Measurements from ENCODE around the gene CDH23.

CDH23 gene

GRCh38 chr10:71429929-71430328 lies 33.2 kb downstream of the CDH23 start:
- H4K20me1 ChIP-seq (ENCODE audit: control insufficient read depth, insufficient read depth, low read depth, low read length), result no peaks in the 10 kb centered on the region
- H3K4me3 ChIP-seq (ENCODE audit: low read length), result no peak overlapping the region
- no peaks in the 10 kb centered on the region for H3K79me2 ChIP-seq (ENCODE audit: control insufficient read depth, low read length)
- H3K27me3 ChIP-seq (ENCODE audit: control insufficient read depth, low read length), result no peaks in the 10 kb centered on the region
- no peaks in the 10 kb centered on the region for H3K9me3 ChIP-seq (ENCODE audit: control insufficient read depth, insufficient read depth, low read length)
- H3K9me2 ChIP-seq (replicated peaks; ENCODE audit: control insufficient read depth, low read length), result no peaks in the 10 kb centered on the region
- H3K4me2 ChIP-seq (ENCODE audit: low read length), result no peak overlapping the region
- H3K36me3 ChIP-seq (ENCODE audit: control insufficient read depth, low read length), result no peaks in the 10 kb centered on the region
- TF ChIP-seq CTCF (IDR thresholded peaks at IDR 0.05; ENCODE audit: low read depth, low read length, poor library complexity, severe bottlenecking) (peak; percentile 24), EZH2phosphoT487 (IDR thresholded peaks at IDR 0.05; ENCODE audit: borderline replicate concordance, low read length) (no peak)
- no peaks in the 10 kb centered on the region for H3F3A ChIP-seq (ENCODE audit: control insufficient read depth, insufficient read depth)
- H3K4me1 ChIP-seq (ENCODE audit: control insufficient read depth, low read length), result no peaks in the 10 kb centered on the region
- no peak overlapping the region for H3K27ac ChIP-seq (ENCODE audit: low read depth, low read length)

- H3K4me2 ChIP-seq (ENCODE audit: low read length), result no peak overlapping the region
- H3K79me2 ChIP-seq (ENCODE audit: control insufficient read depth, low read length), result no peaks in the 10 kb centered on the region
- no peaks in the 10 kb centered on the region for H3F3A ChIP-seq (ENCODE audit: control insufficient read depth, insufficient read depth)
- H4K20me1 ChIP-seq (ENCODE audit: control insufficient read depth, insufficient read depth, low read depth, low read length), result no peaks in the 10 kb centered on the region
- no peak overlapping the region for H3K27ac ChIP-seq (ENCODE audit: low read depth, low read length)
- H3K9me2 ChIP-seq (replicated peaks; ENCODE audit: control insufficient read depth, low read length), result no peaks in the 10 kb centered on the region
- H3K36me3 ChIP-seq (ENCODE audit: control insufficient read depth, low read length), result no peaks in the 10 kb centered on the region
- no peaks in the 10 kb centered on the region for H3K27me3 ChIP-seq (ENCODE audit: control insufficient read depth, low read length)
- H3K4me3 ChIP-seq (ENCODE audit: low read length), result no peak overlapping the region
- no peaks in the 10 kb centered on the region for H3K4me1 ChIP-seq (ENCODE audit: control insufficient read depth, low read length)
- no peak for TF ChIP-seq EZH2phosphoT487 (IDR thresholded peaks at IDR 0.05; ENCODE audit: borderline replicate concordance, low read length)
- TF ChIP-seq CTCF (IDR thresholded peaks at IDR 0.05; ENCODE audit: low read depth, low read length, poor library complexity, severe bottlenecking), result no peak
- H3K9me3 ChIP-seq (ENCODE audit: control insufficient read depth, insufficient read depth, low read length), result no peaks in the 10 kb centered on the region
Measured at GRCh38 chr10:71431239-71432100, 34.8 kb downstream of the CDH23 start.

GRCh38 chr10:71432101-71432905 lies 35.6 kb downstream of the CDH23 start:
- Histone ChIP-seq H3K4me1 (ENCODE audit: control insufficient read depth, low read length) (no peaks in the 10 kb centered on the region), H3F3A (ENCODE audit: control insufficient read depth, insufficient read depth) (no peaks in the 10 kb centered on the region), H3K27me3 (ENCODE audit: control insufficient read depth, low read length) (no peaks in the 10 kb centered on the region), H4K20me1 (ENCODE audit: control insufficient read depth, insufficient read depth, low read depth, low read length) (no peaks in the 10 kb centered on the region), H3K79me2 (ENCODE audit: control insufficient read depth, low read length) (no peaks in the 10 kb centered on the region), H3K9me3 (ENCODE audit: control insufficient read depth, insufficient read depth, low read length) (no peaks in the 10 kb centered on the region), H3K36me3 (ENCODE audit: control insufficient read depth, low read length) (no peaks in the 10 kb centered on the region), H3K27ac (ENCODE audit: low read depth, low read length) (no peak overlapping the region), H3K9me2 (replicated peaks; ENCODE audit: control insufficient read depth, low read length) (no peaks in the 10 kb centered on the region), H3K4me2 (ENCODE audit: low read length) (no peak overlapping the region), H3K4me3 (ENCODE audit: low read length) (no peak overlapping the region)
- TF ChIP-seq EZH2phosphoT487 (IDR thresholded peaks at IDR 0.05; ENCODE audit: borderline replicate concordance, low read length), result no peak
- TF ChIP-seq CTCF (IDR thresholded peaks at IDR 0.05; ENCODE audit: low read depth, low read length, poor library complexity, severe bottlenecking), result no peak
